CD4-positive, alpha-beta T cell treated with Interferon alpha-2 for 1 hour (primary cell): ENCODE measurements around the gene MYH8.

Source experiments
- DNase-seq, 2 donors: peaks; one replicate each; pipeline ENCODE4 v3.0.0-alpha.2; 2020 to 2022

MYH8 gene

GRCh38 chr17:10421900-10422542 is at the start of gene MYH8:
Gene MYH8, minus strand, starts transcription at chr17:10421950. Its CDS starts 1,723 bp downstream, at chr17:10420227.
- DNase-seq = no peak

GRCh38 chr17:10469459-10469858 is 47.7 kb upstream of the MYH8 start, which contains the start of gene MYH4:
Gene MYH4, minus strand, starts transcription at chr17:10469559. Its CDS starts 2,814 bp downstream, at chr17:10466745.
- DNase-seq = no peak

- no peak for DNase-seq
Observed at GRCh38 chr17:10463402-10463801, 41.7 kb upstream of the MYH8 start.

- no peak for DNase-seq
Observed at GRCh38 chr17:10460062-10460461, 38.3 kb upstream of the MYH8 start.

- no peak for DNase-seq
Observed at GRCh38 chr17:10458701-10459100, 37.0 kb upstream of the MYH8 start.

GRCh38 chr17:10457952-10458351 is 36.2 kb upstream of the MYH8 start:
- DNase-seq = no peak

- DNase-seq = no peak
Observed at GRCh38 chr17:10447026-10447931, 25.5 kb upstream of the MYH8 start.

GRCh38 chr17:10439816-10440215 is 18.1 kb upstream of the MYH8 start:
- no peak for DNase-seq

GRCh38 chr17:10435096-10435495 is 13.3 kb upstream of the MYH8 start:
- no peak for DNase-seq

- DNase-seq = no peak
Observed at GRCh38 chr17:10429421-10430045, 7.8 kb upstream of the MYH8 start.

GRCh38 chr17:10428781-10429180 is 7.0 kb upstream of the MYH8 start:
- no peak for DNase-seq

- no peak for DNase-seq
Observed at GRCh38 chr17:10421211-10421610, 539 bp downstream of the MYH8 start.

GRCh38 chr17:10420811-10421210 is 939 bp downstream of the MYH8 start:
- no peak for DNase-seq

GRCh38 chr17:10417431-10417830 is 4.3 kb downstream of the MYH8 start:
- no peak for DNase-seq

- DNase-seq = no peak
Observed at GRCh38 chr17:10415161-10415560, 6.6 kb downstream of the MYH8 start.

- no peak for DNase-seq
Observed at GRCh38 chr17:10403589-10403988, 18.2 kb downstream of the MYH8 start.

- no peak for DNase-seq
Observed at GRCh38 chr17:10398352-10398751, 23.4 kb downstream of the MYH8 start.

- DNase-seq = no peak
Observed at GRCh38 chr17:10396524-10397163, 25.1 kb downstream of the MYH8 start.

- DNase-seq = no peak
Observed at GRCh38 chr17:10394201-10394887, 27.4 kb downstream of the MYH8 start.

GRCh38 chr17:10392880-10393279 is 28.9 kb downstream of the MYH8 start:
- no peak for DNase-seq

GRCh38 chr17:10385871-10386270 is 35.9 kb downstream of the MYH8 start:
- no peak for DNase-seq

- no peak for DNase-seq
Observed at GRCh38 chr17:10384175-10384574, 37.6 kb downstream of the MYH8 start.
